GM23338 (cell line): ENCODE results near the gene FMN1. TPM values are rescaled to one million over a fixed set of nuclear protein-coding genes. Genes with fewer than 3 reads are reported as not detected.

ENCODE experiments used
- ATAC-seq: fragments of 200-7000 bp; cut with Tn5 transposase; 3 replicates; pipeline ENCODE4 v1.9.1; 2020
- DNase-seq: peaks from one replicate; pipeline ENCODE4 v3.0.0-alpha.2; 2015; ENCODE audit warnings: low spot score
- H2AFZ ChIP-seq: fragments of 200-600 bp; sonication (generic); 2 replicates; pipeline ENCODE4 v1.8.0; 2016; ENCODE audit warnings: antibody characterized with exemption, mild to moderate bottlenecking, moderate library complexity
- H3F3A ChIP-seq: fragments of 200-600 bp; sonication (generic); replicated peaks from 2 replicates; pipeline ENCODE4 v1.8.0; 2017; ENCODE audit warnings: antibody characterized with exemption, mixed run types, low read depth
- H3K27ac ChIP-seq: fragments of 200-600 bp; sonication (generic); 2 replicates; pipeline ENCODE4 v1.6.1; 2016; ENCODE audit warnings: low read depth
- H3K27me3 ChIP-seq: fragments of 200-600 bp; sonication (generic); 2 replicates; pipeline ENCODE4 v1.8.0; 2016; ENCODE audit warnings: mild to moderate bottlenecking, mixed run types, moderate library complexity; ENCODE audit not compliant: insufficient read depth
- H3K36me3 ChIP-seq: fragments of 200-600 bp; sonication (generic); 2 replicates; pipeline ENCODE4 v1.8.0; 2016; ENCODE audit warnings: mild to moderate bottlenecking; ENCODE audit not compliant: insufficient read depth
- H3K4me1 ChIP-seq: fragments of 200-600 bp; sonication (generic); 2 replicates; pipeline ENCODE4 v1.8.0; 2016; ENCODE audit warnings: mild to moderate bottlenecking, moderate library complexity; ENCODE audit not compliant: insufficient read depth
- H3K4me2 ChIP-seq: fragments of 200-600 bp; sonication (generic); 2 replicates; pipeline ENCODE4 v1.7.1; 2017; ENCODE audit warnings: mixed run types
- H3K4me3 ChIP-seq: fragments of 200-600 bp; sonication (generic); 2 replicates; pipeline ENCODE4 v1.6.1; 2016; ENCODE audit warnings: mixed run types
- H3K79me2 ChIP-seq: fragments of 200-600 bp; sonication (generic); replicated peaks from 2 replicates; pipeline ENCODE4 v1.8.0; 2017; ENCODE audit warnings: mild to moderate bottlenecking; ENCODE audit not compliant: insufficient read depth
- H3K9me2 ChIP-seq: fragments of 200-600 bp; sonication (generic); 2 replicates; pipeline ENCODE4 v1.8.0; 2017; ENCODE audit not compliant: insufficient read depth
- H4K20me1 ChIP-seq: fragments of 200-600 bp; sonication (generic); replicated peaks from 2 replicates; pipeline ENCODE4 v1.8.0; 2017; ENCODE audit warnings: mild to moderate bottlenecking; ENCODE audit not compliant: insufficient read depth
- H3K27ac Mint-ChIP-seq: 2 replicates; pipeline ENCODE4 v1.8.0; 2020; ENCODE audit warnings: inconsistent platforms, mild to moderate bottlenecking, moderate library complexity, mixed read lengths
- H3K27me3 Mint-ChIP-seq: 3 replicates; pipeline ENCODE4 v1.8.0; 2022; ENCODE audit warnings: low read depth, mild to moderate bottlenecking, moderate library complexity, mixed read lengths, inconsistent platforms; ENCODE audit not compliant: insufficient read depth, poor library complexity
- H3K36me3 Mint-ChIP-seq: 3 replicates; pipeline ENCODE4 v1.8.0; 2021; ENCODE audit warnings: low read depth, mild to moderate bottlenecking, inconsistent platforms, moderate library complexity, mixed read lengths
- H3K4me1 Mint-ChIP-seq: 3 replicates; pipeline ENCODE4 v1.8.0; 2020; ENCODE audit warnings: mild to moderate bottlenecking, inconsistent platforms, mixed read lengths
- H3K4me3 Mint-ChIP-seq: 3 replicates; pipeline ENCODE4 v1.8.0; 2021; ENCODE audit warnings: moderate library complexity, mild to moderate bottlenecking, inconsistent platforms, mixed read lengths
- H3K9me3 Mint-ChIP-seq: 3 replicates; pipeline ENCODE4 v1.8.0; 2020; ENCODE audit warnings: moderate library complexity, mild to moderate bottlenecking, inconsistent platforms, mixed read lengths
- CREB1 ChIP-seq: fragments of 250-450 bp; sonication (Bioruptor Pico); IDR thresholded peaks from 2 replicates; pipeline ENCODE4 v1.5.0; 2020; ENCODE audit warnings: low read depth, mild to moderate bottlenecking, moderate library complexity
- EZH2 ChIP-seq: fragments of 200-600 bp; sonication (generic); IDR thresholded peaks from one replicate; pipeline ENCODE4 v1.8.0; 2017; ENCODE audit warnings: antibody characterized with exemption, mild to moderate bottlenecking, low read depth; ENCODE audit not compliant: unreplicated experiment
- EZH2phosphoT487 ChIP-seq: fragments of 200-600 bp; sonication (generic); IDR thresholded peaks from one replicate; pipeline ENCODE4 v1.8.1; 2018; ENCODE audit warnings: antibody characterized with exemption; ENCODE audit not compliant: unreplicated experiment
- JUNB ChIP-seq: IDR thresholded peaks from one replicate; pipeline ENCODE4 v1.6.1; 2016; ENCODE audit warnings: antibody characterized with exemption; ENCODE audit not compliant: unreplicated experiment
- NANOG ChIP-seq: IDR thresholded peaks from 2 replicates; pipeline ENCODE4 v1.6.1; 2016; ENCODE audit warnings: antibody characterized with exemption, borderline replicate concordance
- STAT1 ChIP-seq: IDR thresholded peaks from one replicate; pipeline ENCODE4 v1.6.1; 2016; ENCODE audit warnings: antibody characterized with exemption; ENCODE audit not compliant: unreplicated experiment
- ZNF114 ChIP-seq: fragments of 250-450 bp; sonication (Bioruptor Pico); IDR thresholded peaks from 2 replicates; pipeline ENCODE4 v1.5.0; 2020; ENCODE audit warnings: mild to moderate bottlenecking, moderate library complexity
- ZNF331 ChIP-seq: fragments of 250-450 bp; sonication (Bioruptor Pico); IDR thresholded peaks from 2 replicates; pipeline ENCODE4 v1.5.0; 2020; ENCODE audit warnings: low read depth, mild to moderate bottlenecking, moderate library complexity
- polyA plus RNA-seq: library from polyadenylated mRNA; unstranded; fragments of >200 nt; fragmentation: Nextera tagmentation; extraction: Ambion mirVana; gene quantifications from 2 replicates; pipeline ENCODE4 v1.2.1, GENCODE V29; 2016
- total RNA-seq: library from RNA; depleted of rRNA; stranded (reverse); fragments of >200 nt; shearing (Covaris generic); gene quantifications from 2 replicates; pipeline ENCODE4 v1.2.3, GENCODE V29; 2014
- TF ChIP-seq, protein P1 (sequence below), 2 experiments: fragments of 200-600 bp in 1 of 2; sonication (generic) in 1 of 2; conservative IDR thresholded peaks; 2 replicates each; pipeline versions ENCODE4 v1.5.1 to v1.6.1; 2016 to 2017; ENCODE audit warnings: antibody characterized with exemption in 2 of 2, low read depth in 2 of 2, mild to moderate bottlenecking in 2 of 2, moderate library complexity in 1 of 2
- TF ChIP-seq, protein P2 (sequence below): IDR thresholded peaks from 2 replicates; pipeline ENCODE4 v1.6.1; 2016; ENCODE audit warnings: antibody characterized with exemption

Gene FMN1
- total and polyA plus RNA-seq, 2 experiments from 2014 or later, result 1.2 to 1.6 TPM

DNA sequence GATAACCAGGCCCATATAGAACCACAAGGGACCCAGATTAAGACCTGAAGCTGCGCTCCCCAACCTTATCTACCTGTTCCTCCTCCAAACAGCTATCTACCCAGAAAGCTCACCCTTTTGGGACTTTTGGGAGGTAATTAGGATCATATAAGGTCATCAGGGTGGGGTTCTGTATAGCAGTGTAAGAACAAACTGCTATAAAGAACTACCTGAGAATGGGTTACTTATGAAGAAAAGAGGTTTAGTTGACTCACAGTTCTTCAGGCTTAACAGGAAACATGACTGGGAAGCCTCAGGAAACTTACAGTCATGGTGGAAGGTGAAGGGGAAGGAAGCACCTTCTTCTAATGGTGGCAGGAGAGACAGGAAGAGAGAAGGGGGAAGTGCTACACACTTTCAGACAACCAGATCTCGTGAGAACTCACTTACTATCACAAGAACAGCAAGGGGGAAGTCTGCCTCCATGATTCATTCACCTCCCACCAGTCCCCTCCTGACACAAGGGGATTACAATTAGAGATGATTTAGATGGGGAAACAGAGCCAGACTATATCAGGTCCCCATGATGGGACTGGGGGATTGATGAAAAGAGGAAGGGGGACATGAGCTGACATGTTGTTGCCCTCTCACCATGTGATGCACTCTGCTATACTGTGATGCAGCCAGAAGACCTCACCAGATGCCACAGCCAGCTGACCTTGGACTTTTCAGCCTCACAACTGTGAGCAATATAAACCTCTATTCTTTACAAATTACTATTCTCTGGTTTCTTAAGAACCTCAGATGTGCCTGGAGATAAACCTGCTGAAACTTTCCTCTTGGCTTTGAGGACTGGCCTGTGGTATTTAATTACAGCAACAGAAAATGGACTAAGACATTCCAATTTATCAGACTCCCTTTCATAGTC lies 15.3 kb upstream of the FMN1 start:
- peaks cover 3% of the 10 kb centered on the region; the same call in 1 of the 3 replicates for H3K4me1 Mint-ChIP-seq
- Histone ChIP-seq H3K79me2 (no peaks in the 10 kb centered on the region), H3K27me3 (no peaks in the 10 kb centered on the region), H3K4me3 (no peak overlapping the region), H3F3A (no peaks in the 10 kb centered on the region), H3K9me2 (no peaks in the 10 kb centered on the region), H2AFZ (no peak overlapping the region), H3K4me1 (no peaks in the 10 kb centered on the region), H3K36me3 (no peaks in the 10 kb centered on the region), H3K4me2 (no peak overlapping the region), H4K20me1 (no peaks in the 10 kb centered on the region), H3K27ac (no peak overlapping the region)
- no peaks in the 10 kb centered on the region for H3K36me3 Mint-ChIP-seq
- H3K4me3 Mint-ChIP-seq, result no peak overlapping the region
- no peaks in the 10 kb centered on the region for H3K9me3 Mint-ChIP-seq
- TF ChIP-seq, protein P1, sequence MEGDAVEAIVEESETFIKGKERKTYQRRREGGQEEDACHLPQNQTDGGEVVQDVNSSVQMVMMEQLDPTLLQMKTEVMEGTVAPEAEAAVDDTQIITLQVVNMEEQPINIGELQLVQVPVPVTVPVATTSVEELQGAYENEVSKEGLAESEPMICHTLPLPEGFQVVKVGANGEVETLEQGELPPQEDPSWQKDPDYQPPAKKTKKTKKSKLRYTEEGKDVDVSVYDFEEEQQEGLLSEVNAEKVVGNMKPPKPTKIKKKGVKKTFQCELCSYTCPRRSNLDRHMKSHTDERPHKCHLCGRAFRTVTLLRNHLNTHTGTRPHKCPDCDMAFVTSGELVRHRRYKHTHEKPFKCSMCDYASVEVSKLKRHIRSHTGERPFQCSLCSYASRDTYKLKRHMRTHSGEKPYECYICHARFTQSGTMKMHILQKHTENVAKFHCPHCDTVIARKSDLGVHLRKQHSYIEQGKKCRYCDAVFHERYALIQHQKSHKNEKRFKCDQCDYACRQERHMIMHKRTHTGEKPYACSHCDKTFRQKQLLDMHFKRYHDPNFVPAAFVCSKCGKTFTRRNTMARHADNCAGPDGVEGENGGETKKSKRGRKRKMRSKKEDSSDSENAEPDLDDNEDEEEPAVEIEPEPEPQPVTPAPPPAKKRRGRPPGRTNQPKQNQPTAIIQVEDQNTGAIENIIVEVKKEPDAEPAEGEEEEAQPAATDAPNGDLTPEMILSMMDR (conservative IDR thresholded peaks at IDR 0.05; ENCODE audit: low read depth in 2 of 2), result no peak
- TF ChIP-seq CREB1 (CRISPR knock-in tag) (no peak), STAT1 (no peak), ZNF331 (no peak), NANOG (no peak), ZNF114 (CRISPR knock-in tag) (no peak), EZH2phosphoT487 (no peak)
- TF ChIP-seq, protein P2, sequence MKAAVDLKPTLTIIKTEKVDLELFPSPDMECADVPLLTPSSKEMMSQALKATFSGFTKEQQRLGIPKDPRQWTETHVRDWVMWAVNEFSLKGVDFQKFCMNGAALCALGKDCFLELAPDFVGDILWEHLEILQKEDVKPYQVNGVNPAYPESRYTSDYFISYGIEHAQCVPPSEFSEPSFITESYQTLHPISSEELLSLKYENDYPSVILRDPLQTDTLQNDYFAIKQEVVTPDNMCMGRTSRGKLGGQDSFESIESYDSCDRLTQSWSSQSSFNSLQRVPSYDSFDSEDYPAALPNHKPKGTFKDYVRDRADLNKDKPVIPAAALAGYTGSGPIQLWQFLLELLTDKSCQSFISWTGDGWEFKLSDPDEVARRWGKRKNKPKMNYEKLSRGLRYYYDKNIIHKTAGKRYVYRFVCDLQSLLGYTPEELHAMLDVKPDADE, result no peak
- DNase-seq (no peak), ATAC-seq (no peak)
- no peak overlapping the region; the same call in 1 of the 2 replicates for H3K27ac Mint-ChIP-seq
- peaks cover 4% of the 10 kb centered on the region for H3K27me3 Mint-ChIP-seq

DNA sequence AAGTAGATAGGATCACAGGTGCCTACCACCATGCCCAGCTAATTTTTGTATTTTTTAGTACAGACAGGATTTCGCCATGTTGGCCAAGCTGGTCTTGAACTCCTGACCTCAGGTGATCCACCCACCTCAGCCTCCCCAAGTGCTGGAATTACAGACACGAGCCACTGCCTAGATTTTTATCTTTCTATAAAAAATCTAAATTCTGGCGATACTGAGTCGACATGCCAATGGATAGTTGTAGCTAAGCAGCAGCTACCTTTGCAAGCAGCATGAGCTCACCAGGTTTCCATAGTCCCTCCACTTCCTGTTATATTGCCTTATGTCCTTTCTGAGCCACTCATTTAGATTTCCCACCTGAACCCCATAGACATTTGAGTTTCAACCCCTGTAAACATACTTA lies 13.1 kb upstream of the FMN1 start:
- ATAC-seq (no peak), DNase-seq (no peak)
- Histone ChIP-seq H3K27me3 (no peaks in the 10 kb centered on the region), H3F3A (no peaks in the 10 kb centered on the region), H3K27ac (no peak overlapping the region), H3K9me2 (no peaks in the 10 kb centered on the region), H3K4me2 (no peak overlapping the region), H4K20me1 (no peaks in the 10 kb centered on the region), H3K79me2 (no peaks in the 10 kb centered on the region), H3K36me3 (no peaks in the 10 kb centered on the region), H3K4me1 (no peaks in the 10 kb centered on the region), H3K4me3 (no peak overlapping the region), H2AFZ (no peak overlapping the region)
- H3K36me3 Mint-ChIP-seq, result no peaks in the 10 kb centered on the region
- H3K27me3 Mint-ChIP-seq, result no peaks in the 10 kb centered on the region
- H3K9me3 Mint-ChIP-seq, result no peaks in the 10 kb centered on the region
- H3K4me3 Mint-ChIP-seq, result no peak overlapping the region
- no peak overlapping the region for H3K27ac Mint-ChIP-seq
- peaks cover 3% of the 10 kb centered on the region; the same call in 1 of the 3 replicates for H3K4me1 Mint-ChIP-seq
- TF ChIP-seq JUNB (no peak), NANOG (no peak), CREB1 (CRISPR knock-in tag) (no peak), EZH2 (no peak), ZNF331 (no peak), STAT1 (no peak)
- TF ChIP-seq, protein P2, result no peak
- TF ChIP-seq, protein P1 (conservative IDR thresholded peaks at IDR 0.05; ENCODE audit: low read depth in 2 of 2), result no peak
